Measurements from ENCODE around the gene PSMD1.

- TF ChIP-seq, protein P1, sequence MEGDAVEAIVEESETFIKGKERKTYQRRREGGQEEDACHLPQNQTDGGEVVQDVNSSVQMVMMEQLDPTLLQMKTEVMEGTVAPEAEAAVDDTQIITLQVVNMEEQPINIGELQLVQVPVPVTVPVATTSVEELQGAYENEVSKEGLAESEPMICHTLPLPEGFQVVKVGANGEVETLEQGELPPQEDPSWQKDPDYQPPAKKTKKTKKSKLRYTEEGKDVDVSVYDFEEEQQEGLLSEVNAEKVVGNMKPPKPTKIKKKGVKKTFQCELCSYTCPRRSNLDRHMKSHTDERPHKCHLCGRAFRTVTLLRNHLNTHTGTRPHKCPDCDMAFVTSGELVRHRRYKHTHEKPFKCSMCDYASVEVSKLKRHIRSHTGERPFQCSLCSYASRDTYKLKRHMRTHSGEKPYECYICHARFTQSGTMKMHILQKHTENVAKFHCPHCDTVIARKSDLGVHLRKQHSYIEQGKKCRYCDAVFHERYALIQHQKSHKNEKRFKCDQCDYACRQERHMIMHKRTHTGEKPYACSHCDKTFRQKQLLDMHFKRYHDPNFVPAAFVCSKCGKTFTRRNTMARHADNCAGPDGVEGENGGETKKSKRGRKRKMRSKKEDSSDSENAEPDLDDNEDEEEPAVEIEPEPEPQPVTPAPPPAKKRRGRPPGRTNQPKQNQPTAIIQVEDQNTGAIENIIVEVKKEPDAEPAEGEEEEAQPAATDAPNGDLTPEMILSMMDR (IDR thresholded peaks at IDR 0.05): no peak
- TF ChIP-seq ZFX (IDR thresholded peaks at IDR 0.05; ENCODE audit: borderline replicate concordance): no peak
These were observed 23.2 kb upstream of the PSMD1 start for GRCh38 chr2:231033147-231034132.
